ENCODE measurements around the gene ATP1A2.

Gene ATP1A2

DNA sequence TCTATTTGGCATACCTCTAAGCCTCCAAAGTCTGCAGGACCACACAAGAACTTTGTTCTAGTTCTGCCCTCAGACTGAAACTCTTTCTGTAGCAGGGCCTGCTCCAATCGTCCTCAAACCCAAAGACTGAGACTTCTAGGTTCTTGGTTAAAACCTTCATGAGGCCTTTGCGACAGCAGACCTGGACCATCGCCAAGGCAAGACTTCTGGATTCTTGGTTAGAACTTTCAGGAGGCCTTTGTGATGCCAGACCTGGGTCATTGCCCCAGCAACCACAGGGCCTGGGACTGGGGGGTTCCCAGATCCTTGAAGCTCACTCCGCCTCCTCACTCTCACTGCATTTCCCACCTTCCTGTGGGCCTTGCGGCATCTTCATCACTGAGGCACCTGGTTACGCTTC, 35.7 kb downstream of the ATP1A2 start, which contains the start of gene ATP1A4:
TSS of gene ATP1A4 (plus strand) at position 301 of the 400 bp plus-strand sequence. CDS start 438 bp downstream, outside the sequence.
- DNase-seq, result no peak

DNA sequence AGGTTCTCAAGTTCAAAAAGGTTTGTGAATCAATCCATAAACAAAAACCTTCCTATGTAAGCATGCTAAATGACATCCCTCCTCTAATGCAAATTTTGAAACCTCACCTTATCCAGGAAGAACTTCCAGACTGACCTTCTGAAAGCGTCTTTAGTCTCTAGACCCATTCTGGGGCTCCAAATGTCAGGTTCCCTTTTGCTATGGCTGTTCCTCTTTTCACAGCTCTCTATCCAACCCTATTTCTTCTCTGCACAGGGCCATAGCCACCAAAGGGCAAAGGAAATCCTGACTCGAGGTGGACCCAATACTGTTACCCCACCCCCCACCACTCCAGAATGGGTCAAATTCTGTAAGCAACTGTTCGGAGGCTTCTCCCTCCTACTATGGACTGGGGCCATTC, 39.2 kb downstream of the ATP1A2 start:
- no peak for DNase-seq

DNA sequence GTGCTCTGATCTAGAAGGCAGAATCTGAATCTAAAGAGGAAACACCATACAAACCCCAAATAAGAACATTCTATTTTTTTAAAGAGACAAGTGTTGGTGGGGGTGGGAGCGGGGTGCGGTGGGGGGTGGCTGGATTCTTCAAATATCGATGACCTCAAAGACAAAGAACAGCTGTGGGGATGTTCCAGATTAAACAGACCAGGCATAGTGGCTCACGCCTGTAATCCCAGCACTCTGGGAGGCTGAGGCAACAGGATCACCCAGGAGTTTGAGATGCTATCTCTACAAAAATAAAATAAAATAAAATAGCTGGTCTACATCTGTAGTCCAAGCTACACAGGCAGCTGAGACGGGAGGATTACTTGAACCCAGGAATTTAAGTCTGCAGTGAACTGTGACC, 40.8 kb downstream of the ATP1A2 start:
- DNase-seq, result no peak

DNA sequence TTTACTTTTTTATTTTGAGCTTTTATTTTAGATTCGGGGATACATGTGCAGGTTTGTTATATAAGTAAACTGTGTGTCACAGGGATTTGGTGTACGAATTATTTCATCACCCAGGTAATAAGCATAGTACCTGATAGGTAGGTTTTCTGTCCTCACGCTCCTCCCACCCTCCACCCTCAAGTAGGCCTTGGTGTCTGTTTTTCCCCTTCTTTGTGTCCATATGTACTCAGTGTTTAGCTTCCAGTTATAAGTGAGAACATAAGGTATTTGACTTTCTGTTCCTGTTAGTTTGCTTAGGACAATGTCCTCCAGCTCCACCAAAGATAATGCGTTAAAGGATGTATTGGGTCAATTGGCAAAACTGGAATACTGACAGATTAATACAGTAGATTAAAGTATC, 41.6 kb downstream of the ATP1A2 start:
- DNase-seq, result no peak

DNA sequence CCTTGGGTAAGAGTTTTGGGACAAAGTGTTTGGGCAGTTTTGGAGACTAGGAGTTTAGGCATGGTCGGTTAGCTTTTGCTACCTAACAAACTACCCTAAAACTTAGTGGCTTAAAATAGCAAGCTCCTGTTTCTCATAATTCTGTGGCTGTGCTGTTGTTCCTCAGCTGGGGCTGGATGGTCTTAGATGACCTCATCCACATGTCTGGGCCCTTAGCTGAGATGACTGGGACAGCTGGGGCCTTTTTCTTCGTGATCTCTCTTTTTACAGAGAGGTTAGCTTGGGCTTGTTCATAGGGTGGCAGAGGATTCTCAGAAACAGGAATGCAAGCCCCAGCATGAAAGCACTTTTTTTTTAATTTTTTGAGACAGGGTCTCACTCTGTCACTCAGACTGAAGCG, 42.5 kb downstream of the ATP1A2 start:
- no peak for DNase-seq

DNA sequence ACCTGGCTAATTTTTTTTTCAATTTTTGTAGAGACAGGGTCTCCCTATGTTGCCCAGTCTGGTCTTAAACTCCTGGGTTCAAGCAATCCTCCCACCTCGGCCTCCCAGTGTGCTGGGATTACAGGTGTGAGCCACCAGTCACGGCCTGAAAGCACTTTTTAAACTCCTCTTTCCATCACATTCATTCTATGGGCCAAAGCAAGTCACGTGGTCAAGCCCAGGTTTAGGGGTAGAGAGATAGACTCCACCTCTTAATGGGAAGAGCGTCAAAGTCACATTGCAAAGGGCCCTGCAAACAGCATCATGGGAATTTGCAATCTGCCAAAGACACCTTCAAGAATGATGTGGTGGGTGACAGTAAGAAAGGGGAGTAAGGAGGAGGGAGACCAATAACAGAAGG, 43.0 kb downstream of the ATP1A2 start:
- no peak for DNase-seq

DNA sequence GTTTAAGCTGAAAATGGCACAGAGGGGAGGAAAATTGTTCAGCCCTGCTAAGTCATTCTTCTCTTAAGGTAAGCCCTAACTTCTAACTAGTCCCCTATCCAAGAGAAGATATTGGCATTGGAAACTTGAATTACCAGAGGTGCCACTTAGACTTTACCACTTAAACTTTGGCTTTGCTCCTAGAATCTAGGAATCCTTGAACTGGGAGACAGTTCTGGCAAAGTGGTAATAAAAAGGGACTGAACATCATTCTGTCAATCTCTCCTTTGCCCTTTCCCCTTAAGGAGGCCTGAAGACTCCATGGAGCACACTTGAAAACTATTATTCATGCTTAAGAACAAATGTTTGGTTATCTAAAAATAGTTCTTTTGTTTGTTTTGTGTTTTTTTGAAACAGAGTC, 44.3 kb downstream of the ATP1A2 start:
- DNase-seq, result no peak

DNA sequence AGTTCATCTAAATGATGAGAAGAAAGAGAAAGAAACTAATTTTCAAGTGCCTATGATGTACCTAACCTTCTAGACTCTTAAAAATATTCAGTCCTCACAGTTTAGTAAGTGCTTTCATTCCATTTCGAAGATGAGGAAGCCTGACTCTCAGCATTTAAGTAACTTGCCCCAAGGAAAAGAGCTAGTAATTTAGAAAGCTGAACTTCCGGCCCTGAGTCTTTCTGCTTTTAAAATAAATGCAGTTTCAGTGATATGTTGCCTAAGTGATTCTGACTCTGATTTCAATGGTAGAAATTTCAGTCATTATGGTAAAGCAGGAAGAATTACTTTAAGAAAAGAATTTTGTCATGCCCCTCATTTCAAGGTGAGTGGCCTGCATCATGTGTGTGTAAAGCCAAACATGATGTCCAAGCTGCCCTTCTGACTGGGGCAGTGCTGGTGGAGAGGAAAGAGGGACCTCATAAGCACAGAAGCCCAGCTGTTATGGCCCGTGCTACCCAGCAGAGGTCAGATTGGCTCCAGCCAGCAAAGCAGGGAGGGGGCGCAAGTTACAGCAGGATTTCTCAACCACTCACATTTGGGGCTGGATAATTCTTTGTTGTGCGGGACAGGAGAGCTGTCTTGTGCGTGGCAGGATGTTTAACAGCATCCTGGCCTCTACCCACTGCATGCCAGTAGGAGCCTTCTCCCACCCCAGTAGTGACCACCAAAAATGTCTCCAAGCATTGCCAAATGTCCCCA, 46.6 kb downstream of the ATP1A2 start:
- DNase-seq, result no peak

DNA sequence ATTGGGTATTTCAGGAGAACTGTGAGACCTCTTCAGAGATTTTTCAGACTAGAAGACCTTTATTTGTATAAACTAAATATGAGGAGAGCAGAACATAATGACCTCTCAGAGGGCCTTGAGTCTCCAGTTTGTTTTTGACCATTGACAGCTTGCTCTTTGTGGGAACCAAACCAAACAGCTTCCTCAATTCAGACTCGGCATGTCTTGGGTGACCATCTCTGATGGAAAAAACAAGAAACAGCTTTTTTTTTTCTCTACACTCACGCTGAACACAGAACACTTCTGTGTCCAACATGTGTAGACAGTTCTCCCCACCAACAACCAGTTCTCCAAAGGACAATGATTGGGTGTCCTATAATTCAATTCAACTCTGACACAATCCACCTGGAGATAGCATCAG, 47.4 kb downstream of the ATP1A2 start:
- DNase-seq, result no peak

DNA sequence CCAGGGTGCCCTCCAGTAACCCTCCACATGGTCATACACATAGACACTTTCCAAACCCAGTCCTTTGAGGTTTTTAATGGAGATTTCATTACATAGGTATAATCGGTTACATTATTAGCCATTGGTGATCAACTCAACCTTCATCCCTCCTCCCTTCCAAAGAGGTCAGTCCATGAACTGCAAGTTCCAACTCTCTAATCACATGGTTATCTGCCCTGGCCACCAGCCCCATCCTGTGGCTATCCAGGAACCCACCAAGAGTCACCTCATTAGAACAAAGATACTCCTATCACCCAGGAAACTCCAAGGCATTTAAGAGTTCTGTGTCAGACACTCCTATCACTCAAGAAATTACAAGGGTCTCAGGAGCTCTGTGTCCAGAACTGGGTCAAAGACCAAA, 48.1 kb downstream of the ATP1A2 start:
- no peak for DNase-seq

DNA sequence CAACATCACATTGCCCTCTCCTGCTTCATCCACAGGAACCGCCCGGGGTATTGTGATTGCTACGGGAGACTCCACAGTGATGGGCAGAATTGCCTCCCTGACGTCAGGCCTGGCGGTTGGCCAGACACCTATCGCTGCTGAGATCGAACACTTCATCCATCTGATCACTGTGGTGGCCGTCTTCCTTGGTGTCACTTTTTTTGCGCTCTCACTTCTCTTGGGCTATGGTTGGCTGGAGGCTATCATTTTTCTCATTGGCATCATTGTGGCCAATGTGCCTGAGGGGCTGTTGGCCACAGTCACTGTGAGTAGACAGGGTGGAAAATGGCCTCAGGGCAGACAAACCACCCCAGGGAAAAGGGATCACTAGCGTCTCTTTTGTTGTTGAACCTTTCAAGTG, 48.6 kb downstream of the ATP1A2 start:
- no peak for DNase-seq

DNA sequence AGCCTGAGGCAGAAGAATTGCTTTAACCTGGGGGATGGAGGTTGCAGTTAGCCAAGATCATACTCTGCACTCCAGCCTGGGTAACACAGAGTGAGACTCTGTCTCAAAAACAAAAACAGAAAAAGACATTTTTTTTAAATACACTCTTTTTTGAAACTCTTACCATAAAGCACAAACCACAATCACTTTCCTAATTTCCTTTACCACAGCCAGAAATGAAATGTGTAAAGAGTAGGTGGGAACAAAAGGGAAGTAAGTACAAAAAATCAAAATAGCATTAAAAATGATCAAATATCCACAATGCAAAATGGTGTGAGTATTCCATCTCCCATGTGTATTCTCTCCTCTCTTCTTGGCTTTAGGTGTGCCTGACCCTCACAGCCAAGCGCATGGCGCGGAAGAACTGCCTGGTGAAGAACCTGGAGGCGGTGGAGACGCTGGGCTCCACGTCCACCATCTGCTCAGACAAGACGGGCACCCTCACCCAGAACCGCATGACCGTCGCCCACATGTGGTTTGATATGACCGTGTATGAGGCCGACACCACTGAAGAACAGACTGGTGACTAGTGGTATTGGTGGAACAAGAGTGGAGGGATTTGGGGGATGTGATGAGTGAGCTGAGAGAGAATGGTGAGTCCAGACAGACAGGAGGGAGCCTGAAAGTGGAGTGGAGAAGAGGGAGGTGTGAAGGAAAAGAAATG, 50.8 kb downstream of the ATP1A2 start:
- DNase-seq, result no peak

DNA sequence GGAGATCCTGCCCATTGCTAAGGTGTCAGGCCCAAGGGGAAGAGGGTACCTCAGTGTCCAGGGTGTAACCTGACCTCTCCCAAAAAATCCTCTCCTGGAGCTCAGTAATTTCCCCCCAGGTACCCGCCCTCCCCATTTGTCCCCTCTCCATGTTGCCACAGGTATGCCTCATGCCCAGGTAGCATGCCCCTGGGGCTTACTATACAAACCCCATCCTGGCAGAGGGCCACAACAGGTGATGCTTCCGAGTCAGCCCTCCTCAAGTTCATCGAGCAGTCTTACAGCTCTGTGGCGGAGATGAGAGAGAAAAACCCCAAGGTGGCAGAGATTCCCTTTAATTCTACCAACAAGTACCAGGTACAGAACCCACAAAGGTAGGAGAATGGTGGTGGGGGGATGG, 51.5 kb downstream of the ATP1A2 start:
- DNase-seq, result no peak

DNA sequence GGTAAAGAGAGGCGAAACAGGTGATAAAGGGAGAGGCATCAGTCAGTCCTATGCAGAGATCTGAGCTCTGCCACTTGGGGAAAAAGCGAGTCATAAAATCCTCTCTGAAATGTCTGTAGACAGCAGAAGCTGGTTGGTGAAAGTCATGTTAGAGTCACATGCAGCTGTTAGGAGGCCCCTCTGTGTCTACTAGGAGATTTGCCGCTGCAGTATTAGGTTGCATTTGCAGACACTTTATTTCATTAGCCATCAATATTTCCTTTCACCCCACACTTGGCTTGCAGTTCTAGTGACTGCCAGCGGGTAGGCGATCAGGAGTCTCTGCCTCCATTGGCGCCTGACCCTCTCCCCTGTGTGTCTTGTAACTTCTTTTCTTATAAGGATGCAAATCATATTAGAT, 52.0 kb downstream of the ATP1A2 start:
- DNase-seq, result no peak

DNA sequence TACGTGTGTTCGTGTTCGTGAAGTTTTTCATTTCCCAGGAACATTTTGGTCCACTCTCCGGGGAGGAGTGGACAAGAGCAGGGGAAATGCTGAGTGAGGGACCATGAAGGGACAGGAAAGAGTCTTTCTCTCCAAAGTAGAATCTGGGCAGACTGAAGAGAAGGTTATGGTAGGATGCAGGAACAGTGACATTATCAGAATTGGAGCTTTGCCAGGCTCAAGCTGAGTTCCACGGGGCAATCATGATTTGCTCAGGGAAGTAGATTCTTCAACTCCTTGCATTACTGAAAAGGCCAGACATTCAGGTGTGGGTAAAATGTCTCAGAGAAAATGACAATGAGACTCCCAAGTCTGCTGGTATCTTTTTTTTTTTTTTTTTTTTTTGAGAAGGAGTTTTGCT, 52.5 kb downstream of the ATP1A2 start:
- no peak for DNase-seq

DNA sequence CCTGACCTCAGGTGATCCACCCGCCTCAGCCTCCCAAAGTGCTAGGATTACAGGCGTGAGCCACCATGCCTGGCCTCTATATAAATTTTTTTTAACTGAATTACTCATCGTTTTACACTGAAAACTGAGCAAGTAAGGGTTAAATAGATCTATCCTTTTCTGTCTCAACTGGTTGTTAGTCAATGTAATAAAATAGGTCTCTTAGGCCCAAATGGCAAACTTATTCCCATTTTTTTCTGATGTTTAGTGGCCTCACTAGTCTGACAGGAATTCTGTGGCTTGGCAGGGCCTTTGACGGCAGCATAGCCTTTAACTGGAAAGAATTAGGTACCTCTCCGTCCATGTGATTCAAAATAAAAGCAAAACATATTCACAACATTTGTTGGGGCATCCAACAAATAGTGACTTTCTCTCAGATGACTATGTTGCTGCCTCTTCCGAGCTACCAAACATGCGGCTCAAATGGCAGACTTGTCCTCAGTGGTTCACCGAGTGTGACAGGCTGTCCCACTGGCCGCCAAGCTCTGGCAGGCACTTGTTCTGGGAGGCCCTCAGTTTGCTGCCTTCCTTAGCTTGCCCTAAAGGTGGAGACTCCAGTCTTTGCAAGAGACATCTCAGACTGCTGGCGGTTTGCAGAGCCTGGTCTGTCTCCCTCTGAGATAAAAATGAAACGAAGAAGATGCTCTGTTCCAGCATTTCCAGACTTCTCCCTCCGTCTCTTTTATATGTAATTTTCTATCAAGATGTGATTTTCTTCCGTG, 53.2 kb downstream of the ATP1A2 start:
- DNase-seq, result no peak

DNA sequence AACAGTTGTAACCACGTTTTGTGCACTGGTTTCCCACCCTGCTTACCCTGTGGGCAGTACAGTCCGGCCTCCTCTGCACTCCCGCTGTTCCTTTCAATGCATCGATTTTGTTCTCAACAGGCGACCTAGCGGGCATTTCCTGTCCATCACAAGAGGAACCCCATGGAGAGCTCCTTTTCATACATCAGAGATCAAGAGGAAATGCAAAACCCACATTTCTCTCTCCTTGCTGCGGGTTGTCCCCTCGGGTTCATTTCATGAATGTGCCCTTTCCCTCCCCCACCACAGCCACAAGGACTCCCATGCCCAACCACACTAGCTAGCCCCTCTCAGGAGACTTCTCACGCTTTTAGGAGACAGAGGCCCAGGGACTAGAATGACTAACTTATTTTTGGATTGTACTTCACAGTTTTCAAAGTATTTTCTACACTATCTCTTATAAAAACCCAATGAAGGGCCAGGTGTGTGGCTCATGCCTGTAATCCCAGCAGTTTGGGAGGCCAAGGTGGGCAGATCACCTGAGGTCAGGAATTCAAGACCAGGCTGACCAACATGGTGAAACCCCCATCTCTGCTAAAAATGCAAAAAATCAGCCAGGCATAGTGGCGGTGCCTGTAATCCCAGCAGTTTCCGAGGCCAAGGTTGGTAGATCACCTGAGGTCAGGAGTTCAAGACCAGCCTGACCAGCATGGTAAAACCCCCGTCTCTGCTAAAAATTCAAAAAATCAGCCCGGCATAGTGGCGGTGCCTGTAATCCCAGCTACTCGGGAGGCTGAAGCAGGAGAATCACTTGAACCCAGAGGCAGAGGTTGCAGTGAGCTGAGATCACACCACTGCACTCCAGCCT, 54.2 kb downstream of the ATP1A2 start:
- no peak for DNase-seq

DNA sequence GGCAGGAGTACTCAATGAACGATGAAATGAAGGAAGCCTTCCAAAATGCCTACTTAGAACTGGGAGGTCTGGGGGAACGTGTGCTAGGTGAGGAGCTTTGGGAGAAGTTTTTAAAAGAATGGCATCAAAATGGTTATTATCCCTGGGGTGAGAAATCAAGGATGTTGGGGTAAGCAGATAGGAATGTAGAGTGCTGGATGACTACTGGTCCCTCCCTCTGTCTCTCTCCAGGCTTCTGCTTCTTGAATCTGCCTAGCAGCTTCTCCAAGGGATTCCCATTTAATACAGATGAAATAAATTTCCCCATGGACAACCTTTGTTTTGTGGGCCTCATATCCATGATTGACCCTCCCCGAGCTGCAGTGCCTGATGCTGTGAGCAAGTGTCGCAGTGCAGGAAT, 55.8 kb downstream of the ATP1A2 start:
- DNase-seq, result no peak

DNA sequence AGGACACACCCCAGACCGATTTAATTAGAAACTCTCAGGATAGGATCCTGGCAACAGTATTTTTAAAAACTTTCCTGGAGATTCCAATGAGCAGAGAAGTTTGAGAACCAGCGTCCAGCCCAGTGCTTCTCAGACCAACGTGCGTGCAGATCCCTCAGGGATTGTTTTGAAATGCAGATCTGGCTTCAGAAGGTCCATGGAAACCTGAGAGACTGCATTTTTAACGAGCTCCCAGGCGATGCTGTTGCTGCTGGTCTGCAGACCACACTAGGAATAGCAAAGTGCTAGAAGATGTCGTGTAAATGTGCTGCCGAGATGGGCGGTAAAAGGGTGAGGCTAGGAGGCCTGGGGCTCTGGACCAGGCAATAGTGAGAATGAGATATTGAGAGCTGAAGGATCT, 56.4 kb downstream of the ATP1A2 start:
- DNase-seq, result no peak

DNA sequence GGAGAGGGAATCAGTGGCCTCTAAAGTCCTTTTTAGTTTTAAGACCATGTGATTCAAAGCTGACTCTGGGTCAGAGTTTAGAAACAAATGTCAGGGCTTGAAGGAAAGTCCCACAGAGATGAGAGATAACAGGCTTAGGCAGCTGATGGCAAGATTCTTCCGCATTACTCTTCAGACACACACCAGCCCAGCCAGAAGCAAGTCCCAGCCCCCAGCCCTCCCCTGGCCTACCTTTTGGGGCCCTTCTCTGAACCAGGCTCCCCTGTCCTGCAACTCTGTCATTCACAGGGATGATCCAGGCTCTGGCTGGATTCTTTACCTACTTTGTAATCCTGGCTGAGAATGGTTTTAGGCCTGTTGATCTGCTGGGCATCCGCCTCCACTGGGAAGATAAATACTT, 61.7 kb downstream of the ATP1A2 start:
- no peak for DNase-seq

DNA sequence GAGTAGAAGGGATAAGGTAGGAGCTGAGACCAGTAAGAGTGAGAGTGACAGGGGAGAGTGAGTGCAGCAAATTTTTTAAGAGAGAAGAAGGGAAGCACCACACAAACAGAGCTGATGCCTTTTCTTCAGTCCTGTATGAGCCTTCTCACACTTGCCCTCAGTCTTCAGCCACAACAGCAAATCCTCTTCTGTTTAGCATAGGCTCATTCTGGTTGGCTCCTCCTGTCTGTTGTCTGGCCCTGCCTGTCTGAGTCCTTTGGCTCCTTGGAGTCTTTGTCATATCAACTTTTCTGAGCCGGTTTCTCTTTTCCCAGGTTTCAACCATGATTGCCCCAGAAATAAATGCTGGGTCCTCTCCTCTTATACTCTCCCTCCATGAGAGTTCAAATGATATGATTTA, 62.1 kb downstream of the ATP1A2 start:
- DNase-seq, result no peak

DNA sequence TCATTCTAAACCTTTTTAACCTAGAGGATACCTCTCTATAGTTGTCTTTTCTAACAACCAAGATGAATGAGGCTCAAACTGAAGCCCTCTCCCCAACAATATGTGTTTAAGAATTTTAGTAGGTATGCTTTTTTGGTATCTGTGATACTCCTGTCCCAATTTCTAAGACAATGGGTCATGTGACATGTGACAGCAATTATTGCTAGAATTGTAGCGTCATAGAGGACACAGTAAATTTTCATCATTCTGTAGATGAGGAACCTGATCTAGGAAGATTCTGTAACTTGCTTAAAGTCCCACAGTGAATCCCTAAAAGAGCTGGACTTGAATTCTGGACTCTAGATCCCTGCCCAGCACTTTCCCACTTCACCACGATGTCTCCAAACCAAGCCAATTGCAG, 63.2 kb downstream of the ATP1A2 start:
- no peak for DNase-seq

DNA sequence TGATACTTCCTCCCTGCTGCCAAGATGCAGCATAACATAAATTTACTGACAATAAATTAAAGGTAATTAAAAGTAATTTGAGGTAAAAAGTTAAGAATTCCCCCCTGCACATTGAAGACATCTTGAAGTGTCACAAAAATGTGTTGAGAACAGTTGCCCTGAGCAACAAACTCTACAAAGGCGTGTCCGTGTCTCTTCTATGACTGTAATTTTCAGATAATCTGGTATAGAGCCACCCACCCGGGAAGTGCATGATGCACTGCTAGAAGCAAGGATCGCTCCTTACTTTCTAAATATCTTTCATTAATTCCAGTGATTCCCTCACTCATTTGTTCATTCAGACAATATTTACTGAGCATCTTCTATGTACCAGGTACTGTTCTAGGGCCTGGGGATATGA, 63.8 kb downstream of the ATP1A2 start:
- no peak for DNase-seq
